Measurements from ENCODE around the gene RSAD2.
"Not testable (repeated sequence)": the region's sequence is repeated elsewhere in the genome, so short reads cannot be mapped to it uniquely, and the experiment has no call there.

Gene RSAD2

GRCh38 chr2:6855860-6856547 lies 21.6 kb upstream of the RSAD2 start:
- no peak for TF ChIP-seq CTCF (IDR thresholded peaks at IDR 0.05)
- Mint-ChIP-seq H3K4me3 (no peak overlapping the region), H3K36me3 (ENCODE audit: low read depth) (peaks cover 26% of the 10 kb centered on the region), H3K4me1 (no peaks in the 10 kb centered on the region), H3K27me3 (ENCODE audit: low read depth, poor library complexity) (peaks cover 8% of the 10 kb centered on the region), H3K9me3 (peaks cover 53% of the 10 kb centered on the region), H3K27ac (no peak overlapping the region)
- DNase-seq, result no peak

- H3K27me3 Mint-ChIP-seq (ENCODE audit: low read depth, poor library complexity), result peaks cover 10% of the 10 kb centered on the region
- DNase-seq, result no peak
- H3K27ac Mint-ChIP-seq, result no peak overlapping the region
- H3K4me3 Mint-ChIP-seq, result no peak overlapping the region
- no peaks in the 10 kb centered on the region for H3K4me1 Mint-ChIP-seq
- no peak for TF ChIP-seq CTCF (IDR thresholded peaks at IDR 0.05)
- peaks cover 49% of the 10 kb centered on the region for H3K9me3 Mint-ChIP-seq
- peaks cover 26% of the 10 kb centered on the region for H3K36me3 Mint-ChIP-seq (ENCODE audit: low read depth)
Measured at GRCh38 chr2:6856548-6856920, 21.0 kb upstream of the RSAD2 start.

- Mint-ChIP-seq H3K27me3 (ENCODE audit: low read depth, poor library complexity) (peaks cover 24% of the 10 kb centered on the region), H3K9me3 (peaks cover 45% of the 10 kb centered on the region), H3K36me3 (ENCODE audit: low read depth) (peaks cover 26% of the 10 kb centered on the region)
- not testable (repeated sequence) for H3K4me1 Mint-ChIP-seq, H3K27ac Mint-ChIP-seq, H3K4me3 Mint-ChIP-seq, DNase-seq
Measured at GRCh38 chr2:6858466-6859027, 19.0 kb upstream of the RSAD2 start.

GRCh38 chr2:6860296-6860695 lies 17.3 kb upstream of the RSAD2 start:
- no peak for DNase-seq
- no peak for TF ChIP-seq CTCF (IDR thresholded peaks at IDR 0.05)
- Mint-ChIP-seq H3K4me3 (no peak overlapping the region), H3K27me3 (ENCODE audit: low read depth, poor library complexity) (peaks cover 40% of the 10 kb centered on the region), H3K4me1 (no peaks in the 10 kb centered on the region), H3K9me3 (peaks cover 40% of the 10 kb centered on the region), H3K36me3 (ENCODE audit: low read depth) (peaks cover 22% of the 10 kb centered on the region), H3K27ac (no peak overlapping the region)

- H3K27ac Mint-ChIP-seq, result no peak overlapping the region
- no peak overlapping the region for H3K4me3 Mint-ChIP-seq
- peaks cover 13% of the 10 kb centered on the region for H3K4me1 Mint-ChIP-seq
- no peak for DNase-seq
- H3K9me3 Mint-ChIP-seq, result peaks cover 26% of the 10 kb centered on the region
- H3K27me3 Mint-ChIP-seq (ENCODE audit: low read depth, poor library complexity), result peaks cover 58% of the 10 kb centered on the region
- H3K36me3 Mint-ChIP-seq (ENCODE audit: low read depth), result peaks cover 10% of the 10 kb centered on the region
- no peak for TF ChIP-seq CTCF (IDR thresholded peaks at IDR 0.05)
Measured at GRCh38 chr2:6863792-6864191, 13.8 kb upstream of the RSAD2 start.

- Mint-ChIP-seq H3K36me3 (ENCODE audit: low read depth) (peaks cover 5% of the 10 kb centered on the region), H3K4me1 (peaks cover 13% of the 10 kb centered on the region), H3K27ac (no peak overlapping the region), H3K9me3 (peaks cover 21% of the 10 kb centered on the region), H3K27me3 (ENCODE audit: low read depth, poor library complexity) (peaks cover 63% of the 10 kb centered on the region), H3K4me3 (peak overlapping the region; percentile 68)
- TF ChIP-seq CTCF (IDR thresholded peaks at IDR 0.05), result no peak
- DNase-seq, result no peak
Measured at GRCh38 chr2:6864231-6864754, 13.3 kb upstream of the RSAD2 start.

Data from nephron progenitor cell (in vitro differentiated cells).